IPS-NIHi7 (cell line): Measurements from ENCODE around the gene ARL6IP4.
A peak's percentile ranks its signal among the peaks of the same experiment; 100 is the strongest.
"Not testable (repeated sequence)": the region's sequence is repeated elsewhere in the genome, so short reads cannot be mapped to it uniquely, and the experiment has no call there.

Experiments
- DNase-seq: peaks from one replicate; pipeline ENCODE4 v3.0.0; 2012; ENCODE audit warnings: mixed read lengths; ENCODE audit errors: extremely low spot score

ARL6IP4 gene

DNA sequence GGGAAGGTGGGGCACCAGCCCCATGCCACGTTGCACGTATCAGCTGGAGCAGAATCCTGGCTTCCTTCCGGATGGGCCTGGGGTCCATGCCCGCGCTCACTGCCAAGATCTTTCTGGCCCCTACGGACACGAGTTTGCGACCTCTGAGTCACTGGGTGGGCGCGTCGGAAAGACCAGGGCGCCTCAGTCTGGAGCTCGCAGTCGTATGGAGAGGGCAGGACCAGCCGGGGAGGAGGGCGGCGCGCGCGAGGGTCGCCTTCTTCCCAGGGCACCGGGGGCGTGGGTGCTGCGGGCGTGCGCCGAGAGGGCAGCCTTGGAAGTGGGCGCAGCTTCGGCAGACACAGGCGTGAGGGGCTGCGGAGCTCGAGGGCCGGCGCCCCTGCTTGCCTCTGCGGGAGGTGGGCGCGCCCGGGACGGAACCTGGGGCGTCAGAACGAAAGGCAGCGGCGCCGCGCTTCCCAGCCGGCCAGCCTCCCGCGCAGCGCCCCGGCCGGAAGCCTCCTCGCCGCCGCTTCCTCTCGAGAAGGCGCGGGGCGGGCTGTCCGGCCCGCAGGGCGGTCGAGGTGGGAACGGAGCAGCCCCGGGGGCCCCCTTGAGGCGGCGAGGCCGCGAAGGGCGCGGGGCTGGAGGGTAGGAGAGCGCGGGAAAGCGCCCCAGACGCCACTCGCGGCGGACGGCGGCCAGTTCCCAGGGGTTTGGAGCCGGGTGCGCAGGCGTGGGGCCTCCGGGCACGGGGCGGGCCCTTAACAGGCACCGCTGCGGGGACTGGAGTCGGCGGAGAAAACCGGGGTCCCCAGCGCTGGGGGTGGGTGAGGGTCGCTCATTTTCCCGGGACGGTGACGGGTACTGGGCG lies at the start of gene ARL6IP4:
TSS of gene ARL6IP4 (plus strand) at position 499 of the 853 bp plus-strand sequence. CDS start 459 bp downstream, outside the sequence.
- DNase-seq: peak; percentile 80

DNA sequence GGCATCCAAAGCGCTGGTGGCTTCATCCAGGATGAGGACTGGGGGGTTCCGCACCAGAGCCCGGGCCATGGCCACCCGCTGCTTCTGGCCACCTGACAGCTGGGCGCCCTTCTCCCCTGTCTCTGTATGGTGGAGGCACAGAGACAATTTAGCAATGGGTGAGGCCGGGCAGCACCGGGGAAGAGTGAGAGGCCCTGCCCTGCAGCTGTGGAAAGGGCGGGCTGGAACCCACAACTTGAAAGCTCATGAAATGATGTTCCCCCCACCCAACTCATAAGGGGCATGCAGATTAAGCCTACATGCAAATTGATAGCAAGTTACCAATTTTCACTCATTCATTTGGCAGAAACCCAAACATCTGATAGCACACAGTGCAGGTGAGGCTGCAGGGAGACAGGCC lies 48.3 kb upstream of the ARL6IP4 start:
- no peak for DNase-seq

DNA sequence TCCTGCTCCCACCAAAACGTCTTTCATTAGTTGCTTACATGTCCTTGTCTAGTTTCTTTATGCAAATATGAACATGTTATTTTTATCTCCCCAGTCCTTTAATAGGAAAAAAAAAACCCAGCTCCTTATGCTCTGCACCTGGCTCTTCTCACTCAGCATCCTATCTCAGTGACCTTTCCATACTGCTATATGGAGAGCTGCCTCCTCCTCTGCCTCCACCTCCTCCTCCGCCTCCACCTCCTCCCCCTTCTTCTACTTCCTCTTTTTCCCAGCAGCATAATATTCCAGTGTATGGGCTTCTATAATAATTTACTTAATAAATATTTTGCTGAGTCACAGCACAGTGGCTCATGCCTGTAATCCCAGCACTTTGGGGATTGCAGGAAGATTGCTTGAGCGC lies 45.8 kb upstream of the ARL6IP4 start:
- DNase-seq: no peak

DNA sequence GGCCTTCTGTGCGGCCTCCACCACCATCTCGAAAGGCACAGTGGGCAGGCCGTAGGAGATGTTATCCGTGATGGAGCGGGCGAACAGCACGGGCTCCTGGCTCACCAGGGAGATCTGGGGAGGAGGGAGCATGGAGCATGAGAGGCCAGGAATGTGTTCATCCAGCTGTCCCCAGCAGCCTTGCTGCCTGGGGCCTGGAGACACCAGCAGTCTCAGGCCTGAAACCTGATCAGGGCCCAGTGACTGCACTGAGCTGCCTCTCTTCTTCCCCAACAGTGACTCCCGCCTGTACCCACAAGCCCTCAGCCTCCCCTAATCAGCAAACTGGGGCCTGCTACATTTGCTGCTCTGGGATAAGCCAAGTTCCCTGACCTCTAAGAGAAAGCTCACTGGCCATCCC lies 45.2 kb upstream of the ARL6IP4 start:
- no peak for DNase-seq

DNA sequence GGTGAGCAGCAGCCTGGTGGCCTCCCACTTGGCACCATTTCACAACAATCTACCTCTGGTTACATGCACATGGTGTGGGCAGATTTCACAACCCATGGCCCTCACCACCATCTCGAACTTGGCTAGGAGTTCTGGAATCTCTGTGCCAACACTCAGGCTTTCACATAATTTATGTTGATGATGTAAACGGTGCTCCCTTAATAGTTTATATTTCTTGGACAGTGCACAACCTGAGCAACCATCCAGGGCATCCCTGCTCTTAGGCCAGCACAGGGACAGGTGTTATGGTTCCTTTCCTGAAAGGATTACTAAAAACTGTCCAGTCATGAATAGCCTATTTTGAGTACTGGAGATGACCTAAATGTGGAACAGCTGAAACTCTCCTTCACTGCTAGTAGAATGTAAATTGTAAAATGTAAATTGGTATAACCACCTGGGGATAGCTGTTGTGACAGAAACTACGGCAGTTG lies 42.8 kb upstream of the ARL6IP4 start:
- no peak for DNase-seq

DNA sequence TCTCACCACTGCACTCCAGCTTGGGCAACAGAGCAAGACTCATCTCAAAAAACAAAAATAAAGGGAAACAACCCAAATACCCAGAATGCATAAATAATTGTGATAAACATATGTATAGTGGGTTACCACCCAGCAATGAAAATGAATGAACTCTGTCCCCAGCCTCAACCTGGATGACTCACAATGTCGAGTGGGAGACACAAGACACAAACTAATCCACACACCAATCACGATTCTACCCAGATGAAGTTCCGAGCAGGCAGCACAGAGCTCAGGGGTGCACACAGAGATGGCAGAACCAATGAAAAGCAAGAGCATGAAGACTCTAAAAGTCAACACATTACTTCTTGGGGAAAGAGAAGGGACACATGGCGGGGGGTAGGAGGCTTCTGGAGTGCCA lies 41.4 kb upstream of the ARL6IP4 start:
- DNase-seq: no peak

DNA sequence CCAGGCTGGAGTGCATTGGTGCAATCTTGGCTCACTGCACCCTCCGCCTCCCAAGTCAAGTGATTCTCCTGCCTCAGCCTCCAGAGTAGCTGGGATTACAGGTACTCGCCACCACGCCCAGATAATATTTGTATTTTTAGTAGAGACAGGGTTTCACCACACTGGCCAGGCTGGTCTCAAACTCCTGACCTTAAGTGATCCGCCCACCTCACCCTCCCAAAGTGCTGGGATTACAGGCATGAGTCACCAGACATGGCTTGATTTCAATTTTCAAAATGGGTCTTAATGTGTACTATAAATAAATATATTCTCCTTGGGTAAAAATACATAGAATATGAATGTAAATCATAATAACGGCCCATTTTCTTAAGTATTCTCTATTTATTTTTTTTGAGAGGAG lies 39.1 kb upstream of the ARL6IP4 start:
- not testable (repeated sequence) for DNase-seq

DNA sequence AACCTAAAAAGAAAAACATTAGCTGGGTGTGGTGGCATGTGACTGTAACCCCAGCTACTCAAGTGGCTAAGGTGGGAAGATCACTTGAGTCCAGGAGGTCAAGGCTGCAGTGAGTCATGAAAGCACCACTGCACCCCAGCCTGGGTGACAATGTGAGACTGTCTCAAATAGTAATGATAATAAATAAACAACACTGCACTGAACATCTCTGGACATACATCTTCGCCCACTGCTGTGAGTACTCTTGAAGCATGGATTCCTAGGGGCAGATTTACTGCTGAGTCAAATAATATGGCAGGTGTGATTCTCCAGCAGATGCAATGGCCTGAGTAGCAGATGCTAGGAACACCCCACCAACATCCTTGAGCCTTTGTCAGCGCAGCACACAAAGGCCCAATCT lies 37.8 kb upstream of the ARL6IP4 start:
- no peak for DNase-seq

DNA sequence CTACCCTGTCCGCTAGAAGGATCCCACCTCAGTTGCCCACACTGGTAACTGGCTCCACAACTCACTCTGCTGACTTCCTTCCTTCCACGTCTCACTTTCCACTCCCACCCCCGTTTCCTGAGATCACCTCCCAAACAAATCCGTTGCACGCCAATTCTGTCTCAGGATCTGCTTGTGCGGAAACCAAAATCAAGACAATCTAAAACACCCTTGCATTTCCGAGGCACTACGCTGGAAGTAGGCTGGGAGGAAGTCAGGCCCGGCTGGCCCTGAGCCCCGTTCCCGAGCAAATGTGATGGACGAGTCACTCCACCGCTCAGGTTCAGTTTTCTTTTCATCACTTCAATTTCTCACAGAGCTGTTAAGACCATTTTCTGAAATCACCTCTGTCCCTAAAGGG lies 37.3 kb upstream of the ARL6IP4 start:
- DNase-seq: no peak

DNA sequence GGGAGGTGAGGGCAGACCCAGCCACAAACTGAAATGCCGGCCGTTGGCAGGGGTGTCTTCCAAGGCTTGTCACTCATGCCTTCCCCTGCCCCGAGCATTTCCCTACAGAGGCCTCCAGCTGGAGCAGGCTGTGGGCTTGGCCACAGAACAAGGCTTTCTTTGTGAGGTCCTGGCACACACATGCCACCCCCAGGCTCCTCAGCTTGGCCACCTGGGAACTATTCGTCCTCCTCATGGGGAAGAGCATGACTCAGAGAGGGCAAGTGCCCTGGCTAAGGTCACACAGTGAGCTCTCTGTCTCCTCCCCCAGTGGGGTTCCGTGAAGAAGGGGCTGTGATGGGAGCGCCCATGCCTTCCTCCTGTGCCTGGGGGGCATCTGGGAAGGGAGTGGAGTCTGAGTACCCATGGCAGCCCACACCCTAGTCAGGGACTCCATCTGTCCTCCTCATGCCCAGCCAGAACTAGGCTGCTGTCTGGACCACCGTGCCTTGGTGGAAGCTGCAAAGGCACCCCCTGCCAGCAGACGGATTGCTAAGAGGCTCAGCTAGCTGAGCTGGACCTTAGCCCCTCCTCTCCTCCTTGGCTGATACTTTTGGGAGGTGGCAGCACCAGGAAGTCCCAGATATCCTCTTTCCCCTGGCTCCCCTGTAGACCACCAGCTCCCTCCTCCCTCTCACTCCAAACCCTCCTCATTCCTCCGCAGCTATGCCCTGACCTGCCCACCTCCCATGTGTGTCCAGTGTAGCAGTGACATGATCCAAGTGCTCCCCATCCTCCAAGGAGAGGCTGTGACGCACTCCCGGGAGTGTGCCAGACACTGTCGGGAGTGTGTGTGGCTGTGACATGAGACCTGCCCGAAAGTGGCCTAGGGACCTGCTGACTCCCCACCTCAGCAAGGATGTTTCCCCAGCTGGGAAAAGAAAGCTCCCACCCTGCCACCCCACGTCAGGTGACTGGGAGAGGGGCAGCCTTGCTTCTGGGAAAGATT lies 35.6 kb upstream of the ARL6IP4 start:
- DNase-seq: no peak

DNA sequence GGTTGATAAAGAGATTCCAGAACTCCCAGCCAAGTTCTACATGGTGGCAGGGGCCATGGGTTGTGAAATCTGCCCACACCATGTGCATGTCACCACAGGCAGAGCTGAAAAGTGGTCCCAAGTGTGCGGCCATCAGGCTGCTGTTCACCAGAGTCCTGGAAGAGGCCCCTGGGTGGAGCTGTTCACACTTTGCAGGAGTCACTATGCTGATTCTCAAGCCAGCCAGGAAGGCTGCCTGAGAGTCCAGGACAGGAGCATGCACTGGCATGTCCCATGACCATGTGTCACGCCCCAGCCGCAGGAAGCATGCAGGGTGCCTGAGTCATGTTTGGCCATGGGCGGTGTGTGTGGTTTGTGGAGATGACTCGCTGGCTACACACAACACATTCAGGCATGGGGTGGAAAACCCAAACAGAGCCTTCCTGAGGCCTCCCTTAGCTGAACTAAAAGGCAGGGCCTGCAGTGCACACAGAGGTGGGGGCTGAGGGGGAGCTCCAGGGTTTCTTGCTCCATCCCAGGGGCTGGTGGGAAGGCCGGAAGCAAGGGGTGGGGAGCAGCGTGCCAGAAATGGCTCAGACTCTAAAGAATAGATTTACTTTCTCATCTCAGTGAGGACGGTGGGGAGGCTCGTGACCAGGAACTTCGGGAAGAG lies 33.7 kb upstream of the ARL6IP4 start:
- no peak for DNase-seq

DNA sequence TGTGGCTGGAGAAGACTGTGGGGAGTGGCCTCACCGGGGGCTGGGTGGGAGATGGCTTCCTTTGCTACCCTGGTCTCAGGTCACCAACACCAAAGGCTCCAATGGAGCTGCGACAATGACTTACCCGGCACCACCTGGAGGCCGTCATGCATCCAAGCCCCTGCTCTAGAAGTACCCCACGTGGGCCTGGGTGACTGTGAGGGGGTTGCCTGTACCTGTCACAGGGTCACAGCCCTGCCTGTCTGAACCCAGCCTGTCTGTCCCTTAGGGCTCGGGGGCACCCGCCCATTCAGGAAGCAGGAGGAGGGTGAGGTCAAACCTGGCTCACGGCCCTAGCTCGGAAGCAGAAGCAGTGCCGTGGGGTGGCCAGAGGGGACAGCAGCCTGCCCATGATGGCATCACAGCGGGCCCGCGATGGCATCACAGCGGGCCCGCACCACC lies 33.1 kb upstream of the ARL6IP4 start:
- no peak for DNase-seq

DNA sequence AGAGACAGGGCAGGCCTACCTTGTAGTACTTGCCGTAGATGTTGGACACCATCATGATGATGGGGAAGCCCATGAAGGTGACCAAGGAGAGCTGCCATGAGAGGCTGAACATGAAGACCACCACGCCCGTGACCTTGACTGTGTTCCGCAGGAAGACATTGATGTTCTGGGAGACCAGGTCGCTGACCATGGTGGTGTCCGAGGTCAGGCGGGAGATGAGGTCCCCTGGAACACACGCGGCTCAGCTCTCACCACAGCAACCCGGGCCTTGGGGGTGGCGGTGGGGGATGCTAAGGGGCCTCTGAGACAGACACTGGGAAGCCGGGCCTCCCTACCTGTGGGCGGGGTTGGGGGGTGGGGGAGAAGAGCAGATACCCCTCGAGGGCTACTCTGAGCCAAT lies 31.9 kb upstream of the ARL6IP4 start:
- DNase-seq: peak; percentile 8

DNA sequence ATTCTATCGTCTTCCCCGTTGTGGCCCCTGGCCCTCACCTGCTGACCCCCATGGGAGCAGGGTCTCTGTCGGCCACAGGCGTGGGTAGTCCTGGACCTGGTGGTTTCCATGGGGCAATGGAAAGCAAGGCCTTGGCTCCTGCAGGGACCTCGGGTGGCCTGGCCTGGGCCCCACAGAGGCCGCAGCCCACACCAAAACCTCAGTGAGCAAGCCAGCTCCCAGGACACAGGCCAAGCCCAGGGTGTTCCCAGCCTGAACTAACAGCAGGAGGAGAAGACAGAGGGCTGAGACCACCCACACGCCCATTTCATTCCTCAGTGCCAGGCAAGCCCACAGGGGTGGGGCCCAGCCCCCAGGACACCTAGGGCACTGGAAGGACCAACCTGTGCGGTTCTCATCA lies 31.1 kb upstream of the ARL6IP4 start:
- DNase-seq: no peak

DNA sequence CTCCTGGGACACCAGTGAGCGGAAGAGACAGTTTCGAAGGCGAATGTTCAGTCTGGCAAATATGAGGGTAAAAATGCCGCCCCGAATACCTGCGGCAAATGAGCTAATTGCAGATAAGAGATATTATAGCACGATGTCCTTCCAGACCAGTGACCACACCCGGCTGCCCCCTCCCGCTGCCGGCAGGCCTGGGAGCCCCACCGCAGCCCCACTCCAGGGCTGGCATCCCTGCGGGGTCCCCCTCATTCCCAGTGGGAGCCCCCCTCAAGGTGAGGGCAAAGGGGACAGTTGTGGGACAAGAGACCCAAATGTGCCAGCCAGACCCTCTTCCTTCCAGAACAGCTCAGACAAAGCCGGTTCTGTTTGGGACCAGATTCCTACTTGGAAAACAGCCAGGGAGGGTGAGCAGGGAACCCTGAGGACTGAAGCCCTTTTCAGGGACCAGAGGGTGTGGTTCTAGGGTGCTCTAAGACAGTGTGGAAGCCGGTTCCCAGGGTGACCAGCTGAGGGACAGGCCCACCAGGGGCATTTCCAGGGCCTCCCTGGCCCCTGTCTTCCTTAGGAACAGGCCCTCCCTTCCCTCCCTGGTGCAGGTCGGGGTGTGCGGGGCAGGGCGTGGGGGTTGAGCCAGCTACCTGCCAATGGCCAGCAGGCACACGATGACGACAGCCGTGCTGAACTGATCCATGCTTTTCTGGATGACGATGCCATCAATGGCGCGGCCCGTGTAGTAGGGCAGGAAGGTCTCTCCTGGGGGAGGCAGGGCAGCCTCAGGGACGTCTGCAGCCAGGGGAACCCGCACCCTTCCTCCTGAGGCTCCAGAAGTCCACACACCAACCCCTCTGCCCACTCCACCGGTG lies 30.4 kb upstream of the ARL6IP4 start:
- DNase-seq: no peak

DNA sequence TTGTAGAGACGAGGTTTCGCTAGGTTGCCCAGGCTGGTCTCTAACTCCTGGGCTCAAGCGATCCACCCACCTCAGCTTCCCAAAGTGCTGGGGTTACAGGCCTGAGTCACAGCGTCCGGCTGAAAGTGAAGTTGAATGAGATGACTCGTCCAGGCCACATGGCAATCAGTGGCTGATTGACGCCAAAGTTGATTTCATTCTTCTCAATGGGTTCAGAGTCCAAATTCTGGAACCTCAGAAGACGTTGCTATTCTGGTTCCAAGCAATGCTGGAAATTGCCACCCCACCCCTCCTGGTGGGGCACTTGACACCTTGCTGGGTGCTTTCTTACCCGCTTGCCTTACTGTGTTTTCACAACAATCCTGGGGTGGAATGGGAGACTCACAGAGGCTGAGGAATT lies 29.1 kb upstream of the ARL6IP4 start:
- no peak for DNase-seq

DNA sequence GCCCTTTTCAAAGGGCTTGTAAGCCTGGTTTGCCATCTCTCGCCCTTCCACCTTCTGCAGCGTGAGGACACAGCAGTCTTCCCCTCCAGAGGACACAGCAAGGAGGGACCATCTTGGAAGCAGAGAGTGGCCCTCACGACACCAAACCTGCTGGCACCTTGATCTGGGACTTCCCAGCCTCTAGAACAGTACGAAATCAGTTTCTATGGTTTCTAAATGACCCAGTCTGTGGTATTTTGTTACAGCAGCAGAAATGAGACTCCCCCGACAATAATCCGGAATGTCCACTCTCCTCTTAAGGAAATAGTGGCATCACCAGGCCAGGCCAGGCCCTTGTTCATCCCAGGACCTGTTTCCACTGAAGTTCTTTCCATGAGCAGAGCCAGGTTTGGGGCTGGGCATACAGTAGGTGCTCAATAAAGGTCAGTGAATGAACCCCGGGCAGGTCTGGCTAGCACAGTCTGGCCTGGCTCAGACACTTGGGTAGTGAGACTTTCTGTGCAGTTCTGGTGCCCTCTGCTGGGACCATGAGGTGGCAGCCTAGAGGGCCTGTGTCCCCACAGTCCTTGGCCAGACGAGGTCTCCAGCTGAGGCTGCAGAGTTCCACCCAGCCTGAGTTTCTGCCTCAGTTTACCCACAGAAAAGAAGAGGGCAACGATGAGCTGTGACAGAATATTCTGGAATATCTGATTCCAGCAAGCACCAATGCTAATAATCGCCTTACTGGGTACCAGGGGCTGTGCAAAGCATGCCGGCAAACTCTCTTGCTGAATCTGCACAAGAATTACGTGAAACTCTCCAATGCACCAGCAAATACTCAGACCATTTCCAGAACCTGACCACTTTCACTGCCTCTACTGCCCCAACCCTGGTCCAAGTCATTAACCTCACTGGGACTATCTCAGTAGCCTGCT lies 28.2 kb upstream of the ARL6IP4 start:
- peak; percentile 85 for DNase-seq

DNA sequence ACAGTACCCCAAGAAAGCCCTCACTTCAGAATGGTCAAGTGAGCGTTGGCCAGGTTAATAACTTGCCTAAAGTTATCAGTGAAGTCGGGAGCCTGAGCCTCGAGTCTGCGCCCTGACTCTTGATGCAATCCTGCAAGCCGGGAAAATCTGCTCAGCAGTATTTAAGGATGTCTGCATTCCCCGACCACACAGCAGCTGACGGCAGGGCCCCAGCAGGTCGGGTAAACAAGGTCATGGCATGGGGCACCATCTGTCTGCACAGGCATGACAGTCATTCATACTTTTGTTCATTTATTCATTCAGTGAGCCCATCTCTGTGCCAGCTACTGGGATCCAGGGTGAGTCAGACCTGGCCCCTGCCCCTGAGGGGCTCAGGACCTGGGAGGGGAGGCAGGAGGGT lies 25.3 kb upstream of the ARL6IP4 start:
- no peak for DNase-seq

DNA sequence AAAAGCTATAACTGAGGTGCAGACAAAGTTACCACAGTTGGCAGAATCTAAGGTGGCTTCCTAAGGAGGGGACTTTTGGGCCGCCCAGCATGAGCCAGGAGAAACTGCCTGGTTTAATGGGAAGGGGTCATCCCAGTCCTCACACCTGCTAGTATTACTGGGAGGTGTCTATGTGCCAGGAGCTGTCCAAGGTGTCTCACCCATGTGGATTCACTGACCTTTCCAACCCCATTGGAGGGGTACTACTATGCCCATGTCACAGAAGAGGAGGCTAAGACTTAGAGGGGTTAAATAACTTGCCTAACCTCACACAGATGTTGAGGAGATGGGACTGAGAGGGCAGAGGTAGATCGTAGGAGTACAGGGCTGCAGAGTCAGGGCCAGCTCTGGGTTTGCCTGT lies 24.4 kb upstream of the ARL6IP4 start:
- DNase-seq: peak; percentile 9
